Activated CD4-positive, alpha-beta T cell treated with anti-CD3 and anti-CD28 coated beads for 48 hours (primary cell): ENCODE data around the gene ISM1.
A peak's percentile ranks its signal among the peaks of the same experiment; 100 is the strongest.

Source experiments
- DNase-seq: peaks from one replicate; pipeline ENCODE4 v3.0.0-alpha.2; 2020

ISM1 gene

DNA sequence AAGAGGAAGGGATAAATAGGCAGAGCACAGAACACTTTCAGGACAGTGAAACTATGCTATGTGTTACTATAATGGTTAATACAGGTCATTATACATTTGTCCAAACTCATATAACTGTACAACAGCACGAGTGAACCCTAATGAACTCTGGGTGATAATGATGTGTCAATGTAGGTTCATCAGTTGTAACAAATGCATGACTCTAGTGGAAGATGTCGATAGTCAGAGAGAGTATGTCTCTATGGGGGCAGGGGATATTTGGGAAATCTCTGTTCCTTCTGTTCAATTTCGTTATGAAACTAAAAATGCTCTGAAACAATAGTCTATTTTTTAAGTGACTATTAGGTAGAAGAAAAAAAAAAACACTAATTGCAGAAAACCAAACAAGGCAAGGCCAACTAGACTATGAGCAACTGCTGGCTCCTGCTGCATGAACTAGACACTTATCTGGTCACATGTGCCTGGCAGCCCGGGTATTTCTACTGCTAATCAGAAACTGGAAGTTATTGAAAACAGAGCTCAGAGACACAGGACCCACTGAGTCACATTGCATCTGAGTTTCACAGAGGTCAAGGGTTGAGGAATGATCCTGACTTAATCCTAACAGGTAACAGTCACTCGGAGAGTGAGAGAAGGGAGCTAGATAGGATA is 97.9 kb downstream of the ISM1 start:
- DNase-seq, result no peak

- DNase-seq, result no peak
Observed at GRCh38 chr20:13320702-13321101, 99.6 kb downstream of the ISM1 start.

DNA sequence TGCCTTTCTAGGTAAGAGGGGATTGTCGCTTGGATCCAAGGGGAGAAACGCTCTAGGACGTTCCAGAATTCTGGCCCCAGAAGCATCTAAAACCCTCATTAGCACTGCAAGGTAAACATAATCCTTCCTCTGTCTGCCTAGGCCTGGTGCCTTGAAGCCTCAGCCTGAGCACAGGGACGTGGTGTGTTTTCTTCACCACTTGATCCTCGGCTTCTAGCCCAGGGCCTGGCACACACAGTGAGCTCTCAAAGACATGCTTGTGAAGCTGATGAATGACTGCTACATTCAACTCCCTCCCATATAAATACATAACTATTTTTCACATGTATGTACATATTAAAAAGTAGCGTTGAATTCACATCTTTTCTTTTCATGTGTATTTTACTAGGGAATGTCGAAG is 100.3 kb downstream of the ISM1 start:
- DNase-seq, result no peak

- DNase-seq, result no peak
Observed at GRCh38 chr20:13322198-13322597, 101.1 kb downstream of the ISM1 start.

DNA sequence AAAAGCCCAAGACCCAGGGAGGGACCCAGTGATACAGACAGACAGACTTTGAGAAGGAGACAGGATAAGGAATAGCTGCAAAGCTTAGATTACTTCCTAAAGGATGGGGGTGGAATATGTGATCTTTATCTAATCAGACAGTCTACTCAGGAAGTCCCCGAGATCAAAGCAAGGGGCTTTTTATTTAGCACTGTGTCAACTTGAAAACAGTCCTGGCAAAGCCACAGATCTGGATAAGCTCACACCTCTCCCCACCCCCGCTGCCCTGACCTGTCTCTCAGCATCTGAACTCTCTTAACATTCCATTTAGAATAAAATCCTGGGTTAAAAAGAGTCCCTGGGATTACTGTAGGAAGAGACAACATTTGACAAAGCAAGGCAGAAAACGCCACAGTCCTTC is 101.5 kb downstream of the ISM1 start:
- DNase-seq, result no peak

GRCh38 chr20:13325033-13325432 is 104.0 kb downstream of the ISM1 start:
- DNase-seq, result peak; percentile 29

- DNase-seq, result no peak
Observed at GRCh38 chr20:13325796-13326340, 104.8 kb downstream of the ISM1 start.

GRCh38 chr20:13331536-13331935 is 110.5 kb downstream of the ISM1 start:
- DNase-seq, result no peak

DNA sequence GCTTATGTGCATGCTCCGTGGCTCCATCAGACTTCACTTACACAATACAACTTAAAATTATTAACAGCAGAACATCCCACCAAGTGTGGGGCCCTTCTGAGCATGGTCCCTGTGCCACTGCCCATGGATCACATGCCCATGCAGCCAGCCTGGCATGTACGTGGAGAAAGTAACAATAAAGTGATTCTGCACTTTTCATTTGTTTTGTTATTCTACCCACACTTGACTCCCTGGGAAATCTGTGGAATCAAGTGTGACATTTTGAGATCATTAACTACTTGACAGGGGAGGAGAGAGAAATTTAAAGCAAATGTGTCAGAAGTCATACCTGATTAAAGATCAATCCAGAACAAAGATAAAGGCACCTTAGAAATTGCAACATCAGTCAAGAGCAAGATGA is 112.0 kb downstream of the ISM1 start:
- no peak for DNase-seq

GRCh38 chr20:13333793-13334192 is 112.7 kb downstream of the ISM1 start:
- DNase-seq, result no peak

- peak; percentile 44 for DNase-seq
Observed at GRCh38 chr20:13336308-13337089, 115.4 kb downstream of the ISM1 start.

DNA sequence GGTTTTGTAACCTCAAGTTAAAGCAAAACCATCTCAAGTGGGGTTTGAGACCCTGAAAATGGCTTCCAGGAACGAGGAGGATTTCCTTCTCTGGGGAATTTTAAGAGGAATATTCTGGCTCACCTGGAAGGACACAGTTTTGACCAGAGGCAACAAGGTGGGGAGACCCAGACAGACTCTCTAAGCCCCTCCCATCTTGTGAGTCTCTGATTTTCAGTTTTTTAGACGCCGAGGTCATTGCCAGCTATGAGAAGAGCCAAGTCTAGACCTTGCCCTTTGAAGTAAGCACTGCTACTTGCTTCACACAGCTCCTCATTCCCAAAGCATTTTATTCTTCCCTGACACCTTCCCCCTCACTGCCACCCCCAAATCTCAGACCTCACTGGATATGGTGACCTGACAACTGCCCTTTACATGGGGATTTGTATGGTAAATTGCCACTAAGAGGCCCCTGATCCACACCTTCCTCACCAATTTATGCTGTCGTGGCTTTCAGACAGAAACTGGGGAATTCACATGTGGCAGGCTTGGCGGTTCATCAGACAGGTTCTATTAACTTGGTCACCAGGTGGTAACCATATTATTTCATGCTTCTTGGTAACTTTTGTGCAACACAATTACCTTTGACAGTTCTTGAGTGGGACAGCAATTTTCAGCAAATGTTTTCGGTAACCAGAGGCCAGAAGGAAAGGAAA is 116.2 kb downstream of the ISM1 start:
- DNase-seq, result no peak

- no peak for DNase-seq
Observed at GRCh38 chr20:13338097-13338661, 117.1 kb downstream of the ISM1 start.

GRCh38 chr20:13338999-13339411 is 117.9 kb downstream of the ISM1 start:
- DNase-seq, result no peak

DNA sequence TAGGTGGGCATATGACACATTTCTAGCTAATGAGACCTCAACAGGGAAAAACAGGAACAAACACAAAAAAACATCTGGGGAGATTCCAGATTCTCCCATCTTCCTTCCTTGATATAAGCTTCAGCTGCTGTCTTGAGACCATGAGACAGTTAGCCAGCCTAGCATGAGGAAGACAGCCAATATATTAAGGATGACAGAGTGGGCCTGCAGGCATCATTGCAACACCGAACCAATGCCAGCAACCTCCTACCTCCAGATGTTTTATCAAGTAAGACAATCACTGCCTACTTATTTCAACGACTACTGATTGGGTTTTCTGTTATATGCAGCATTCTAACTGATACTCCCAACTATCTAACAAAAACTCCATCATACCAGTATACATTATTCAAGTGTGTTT is 119.0 kb downstream of the ISM1 start:
- no peak for DNase-seq

DNA sequence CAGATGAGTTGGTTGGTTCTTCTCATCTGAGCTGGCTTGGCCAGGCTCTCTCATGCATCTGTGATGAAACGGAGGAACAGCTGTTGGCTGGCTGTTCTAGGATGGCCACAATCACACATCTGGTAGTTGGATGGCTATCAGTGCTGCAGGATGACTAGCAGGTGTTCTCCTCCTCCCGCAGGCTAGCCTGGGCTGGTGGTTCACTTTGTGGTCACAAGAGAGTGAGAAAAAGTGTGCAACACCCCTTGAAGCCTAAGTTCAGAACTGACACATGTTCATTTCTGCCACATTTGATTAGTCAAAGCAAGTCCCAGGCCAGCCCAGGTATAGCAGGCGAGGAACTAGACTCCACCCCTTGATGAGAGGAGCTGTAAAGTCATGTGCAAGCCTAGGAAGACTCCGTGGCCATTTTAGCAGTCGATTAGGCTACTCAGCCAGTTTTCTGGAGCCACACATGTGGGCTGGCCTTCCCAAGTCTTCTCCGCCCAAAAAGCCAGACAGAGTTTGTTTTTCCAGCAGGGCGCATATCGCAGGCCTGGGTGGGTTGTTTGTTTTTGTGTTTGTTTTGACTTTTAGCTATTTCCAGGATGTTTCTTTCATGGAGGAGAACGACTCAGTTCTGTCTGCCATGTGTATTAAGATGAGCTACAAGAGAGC is 120.8 kb downstream of the ISM1 start:
- peak; percentile 33 for DNase-seq

DNA sequence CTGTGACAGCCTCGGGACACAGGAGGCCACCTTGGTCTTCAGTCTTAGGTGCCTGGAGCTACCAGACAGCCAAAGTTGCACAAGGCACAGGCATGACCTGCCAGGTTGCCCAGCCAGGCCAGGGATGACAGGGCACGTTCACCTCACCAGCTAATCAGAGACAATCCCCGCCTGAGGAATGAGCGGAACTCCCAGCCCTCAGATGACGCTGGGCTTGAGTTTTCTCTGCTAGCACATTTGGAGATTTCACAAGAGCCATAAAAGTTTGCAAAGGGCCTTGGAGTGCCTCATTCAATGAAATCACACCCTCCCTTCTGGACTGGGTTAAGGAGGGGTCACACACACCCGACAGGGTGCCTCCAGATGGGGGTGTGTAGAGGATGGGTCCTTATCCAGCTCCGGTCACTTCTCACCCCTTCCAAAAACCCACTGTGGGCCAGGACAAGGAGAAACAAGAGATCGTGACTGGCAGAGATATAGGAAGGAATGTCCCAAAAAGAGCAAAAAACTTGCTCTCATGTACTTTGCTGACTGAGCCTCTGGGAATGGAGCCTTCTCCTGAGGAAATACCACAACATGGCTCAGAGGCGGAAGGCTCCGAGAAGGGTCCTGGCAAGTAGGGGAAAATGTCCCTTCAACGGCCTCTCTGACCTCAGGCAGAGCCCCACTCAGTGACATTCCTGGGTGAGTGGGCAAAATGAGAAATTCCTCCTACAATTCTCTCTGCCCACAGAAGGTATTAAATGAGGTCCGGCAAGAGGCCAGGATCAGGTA is 121.6 kb downstream of the ISM1 start:
- DNase-seq, result no peak

GRCh38 chr20:13344671-13345070 is 123.6 kb downstream of the ISM1 start:
- no peak for DNase-seq

GRCh38 chr20:13348311-13349234 is 127.5 kb downstream of the ISM1 start:
- no peak for DNase-seq

DNA sequence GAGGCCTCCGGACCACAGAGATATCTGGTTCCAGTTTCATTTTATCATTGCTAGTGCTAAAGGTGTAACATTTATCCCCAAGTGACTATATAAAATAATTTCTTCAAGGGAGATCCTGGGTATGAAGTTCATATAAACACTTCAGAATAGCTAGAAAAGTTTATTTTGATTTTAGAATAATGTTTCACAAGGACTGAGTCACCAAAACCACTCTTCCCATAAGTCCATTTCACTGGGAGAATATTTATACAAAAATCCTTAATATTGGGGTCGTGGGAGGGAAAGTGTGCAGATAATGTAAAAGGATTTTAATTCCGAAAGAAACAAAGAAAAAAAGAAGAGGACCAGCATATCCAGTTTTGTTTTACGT is 128.1 kb downstream of the ISM1 start:
- DNase-seq, result no peak
